Mesodermal cell (in vitro differentiated cells): Measurements from ENCODE around the gene BCL11A.

Experiments used
- H3K27ac ChIP-seq: 2 replicates; pipeline ENCODE4 v1.7.0; 2013; ENCODE audit warnings: mild to moderate bottlenecking, low read depth, low read length, moderate library complexity; ENCODE audit not compliant: severe bottlenecking
- H3K36me3 ChIP-seq: 2 replicates; pipeline ENCODE4 v1.7.1; 2013; ENCODE audit warnings: mild to moderate bottlenecking, low read length, moderate library complexity; ENCODE audit not compliant: control insufficient read depth, insufficient read depth
- H3K4me1 ChIP-seq: one replicate; pipeline ENCODE4 v1.7.1; 2013; ENCODE audit warnings: mild to moderate bottlenecking, low read length; ENCODE audit not compliant: insufficient read depth, control insufficient read depth, poor library complexity, severe bottlenecking
- H3K4me3 ChIP-seq: 2 replicates; pipeline ENCODE4 v1.7.0; 2013; ENCODE audit warnings: low read length, control low read depth, mild to moderate bottlenecking; ENCODE audit not compliant: insufficient read depth, poor library complexity, severe bottlenecking; ENCODE audit errors: extremely low read depth
- H3K9me3 ChIP-seq: 2 replicates; pipeline ENCODE4 v1.7.1; 2013; ENCODE audit warnings: mild to moderate bottlenecking, low read length, moderate library complexity; ENCODE audit not compliant: control insufficient read depth
- WGBS, 2 experiments: methylation state at CpG; one replicate each; pipeline ENCODE4 v1.1.5; 2013; ENCODE audit warnings: missing lambda C conversion rate in 2 of 2; ENCODE audit not compliant: insufficient coverage in 2 of 2; 5-methylcytosine and 5-hydroxymethylcytosine counted together

Gene BCL11A

GRCh38 chr2:60523963-60524362 lies 29.5 kb downstream of the BCL11A start:
- Histone ChIP-seq H3K4me3 (no peak overlapping the region), H3K9me3 (no peaks in the 10 kb centered on the region), H3K4me1 (peaks cover 19% of the 10 kb centered on the region), H3K27ac (no peak overlapping the region), H3K36me3 (no peaks in the 10 kb centered on the region)
- WGBS, 2 experiments = no CpG with 5 or more reads among the region's 6 CpGs

DNA sequence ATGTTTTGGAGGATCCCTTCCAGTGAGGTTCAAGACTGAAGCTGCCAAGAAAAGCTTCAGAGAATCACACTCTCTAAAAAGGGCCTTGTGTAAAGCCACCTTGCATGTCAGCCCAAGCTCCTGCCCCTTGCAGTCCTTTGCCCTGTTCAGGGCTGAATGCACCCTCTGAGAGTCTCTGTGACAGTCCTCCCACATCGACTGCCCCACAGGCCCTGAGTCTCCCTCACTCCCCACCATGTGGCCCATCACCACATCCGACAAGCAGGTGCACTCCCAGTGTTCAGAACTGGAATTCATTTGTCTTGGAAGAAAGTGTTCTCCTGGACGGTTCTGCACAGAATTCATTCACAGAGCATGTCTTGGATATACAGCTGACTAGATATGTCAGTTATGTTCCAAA lies 31.0 kb downstream of the BCL11A start:
- Histone ChIP-seq H3K27ac (no peak overlapping the region), H3K36me3 (no peaks in the 10 kb centered on the region), H3K4me3 (no peak overlapping the region), H3K9me3 (no peaks in the 10 kb centered on the region), H3K4me1 (peaks cover 24% of the 10 kb centered on the region)
- 80 to 87% methylated on average over 3 of the region's 3 CpGs for WGBS, 2 experiments

GRCh38 chr2:60521626-60522025 lies 31.8 kb downstream of the BCL11A start:
- Histone ChIP-seq H3K4me1 (peaks cover 32% of the 10 kb centered on the region), H3K36me3 (no peaks in the 10 kb centered on the region), H3K9me3 (no peaks in the 10 kb centered on the region), H3K27ac (no peak overlapping the region), H3K4me3 (no peak overlapping the region)
- 88 to 90% methylated on average over 5 of the region's 5 CpGs for WGBS, 2 experiments

GRCh38 chr2:60520917-60521539 lies 32.4 kb downstream of the BCL11A start:
- Histone ChIP-seq H3K4me3 (no peak overlapping the region), H3K9me3 (no peaks in the 10 kb centered on the region), H3K36me3 (no peaks in the 10 kb centered on the region), H3K27ac (no peak overlapping the region), H3K4me1 (peaks cover 37% of the 10 kb centered on the region)
- 84 to 91% methylated on average over 7 to 9 of the region's 9 CpGs for WGBS, 2 experiments

GRCh38 chr2:60520151-60520876 lies 33.1 kb downstream of the BCL11A start:
- H3K27ac ChIP-seq = no peak overlapping the region
- H3K36me3 ChIP-seq = no peaks in the 10 kb centered on the region
- H3K4me3 ChIP-seq = no peak overlapping the region
- peaks cover 44% of the 10 kb centered on the region for H3K4me1 ChIP-seq
- no peaks in the 10 kb centered on the region for H3K9me3 ChIP-seq
- 37 to 50% methylated on average over 1 to 2 of the region's 8 CpGs for WGBS, 2 experiments

DNA sequence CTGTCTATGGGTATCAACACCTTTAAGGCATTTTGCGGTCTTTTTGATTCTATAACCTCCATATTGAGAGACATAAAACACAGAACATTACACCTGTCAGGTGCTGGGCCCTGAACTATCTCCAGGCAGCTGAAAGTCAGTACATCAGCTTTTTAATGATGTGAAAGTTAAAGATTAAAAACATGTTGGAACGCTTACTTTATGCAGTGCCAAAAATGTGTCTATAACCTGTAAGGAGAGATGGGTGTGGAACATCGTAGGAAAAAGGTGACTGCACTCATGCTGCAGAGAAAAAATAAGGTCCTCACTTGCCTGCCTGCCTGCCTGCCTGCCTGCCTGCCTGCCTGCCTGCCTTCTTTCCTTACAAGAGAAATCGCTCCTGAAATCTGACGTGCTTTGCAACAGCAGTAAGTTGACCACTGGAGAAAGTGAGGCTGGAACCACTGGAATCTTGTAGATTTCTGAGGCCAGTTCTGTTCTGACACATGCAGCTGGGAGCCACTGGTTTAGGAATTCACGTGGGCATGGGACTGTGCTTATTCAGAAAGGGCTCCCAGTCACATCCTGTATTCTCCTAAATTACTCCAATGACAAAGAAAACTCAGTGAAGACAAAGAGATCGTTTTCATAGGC lies 34.1 kb downstream of the BCL11A start:
- 56 to 59% methylated on average over 6 to 7 of the region's 7 CpGs for WGBS, 2 experiments
- H3K36me3 ChIP-seq = no peaks in the 10 kb centered on the region
- peaks cover 47% of the 10 kb centered on the region for H3K4me1 ChIP-seq

GRCh38 chr2:60518567-60518966 lies 34.9 kb downstream of the BCL11A start:
- peaks cover 47% of the 10 kb centered on the region for H3K4me1 ChIP-seq
- 89 to 94% methylated on average over 7 of the region's 7 CpGs for WGBS, 2 experiments
- no peak overlapping the region for H3K4me3 ChIP-seq
- no peaks in the 10 kb centered on the region for H3K9me3 ChIP-seq
- no peaks in the 10 kb centered on the region for H3K36me3 ChIP-seq
- no peak overlapping the region for H3K27ac ChIP-seq

More for the DNA sequence above, 34.1 kb downstream of the BCL11A start:
- Histone ChIP-seq H3K4me3 (no peak overlapping the region), H3K9me3 (no peaks in the 10 kb centered on the region), H3K27ac (no peak overlapping the region)

GRCh38 chr2:60517446-60517845 lies 36.0 kb downstream of the BCL11A start:
- Histone ChIP-seq H3K4me1 (peaks cover 47% of the 10 kb centered on the region), H3K36me3 (no peaks in the 10 kb centered on the region), H3K4me3 (no peak overlapping the region), H3K27ac (peak overlapping the region; percentile 83), H3K9me3 (no peaks in the 10 kb centered on the region)
- WGBS, 2 experiments = 98 to 100% methylated on average over 2 to 4 of the region's 4 CpGs

DNA sequence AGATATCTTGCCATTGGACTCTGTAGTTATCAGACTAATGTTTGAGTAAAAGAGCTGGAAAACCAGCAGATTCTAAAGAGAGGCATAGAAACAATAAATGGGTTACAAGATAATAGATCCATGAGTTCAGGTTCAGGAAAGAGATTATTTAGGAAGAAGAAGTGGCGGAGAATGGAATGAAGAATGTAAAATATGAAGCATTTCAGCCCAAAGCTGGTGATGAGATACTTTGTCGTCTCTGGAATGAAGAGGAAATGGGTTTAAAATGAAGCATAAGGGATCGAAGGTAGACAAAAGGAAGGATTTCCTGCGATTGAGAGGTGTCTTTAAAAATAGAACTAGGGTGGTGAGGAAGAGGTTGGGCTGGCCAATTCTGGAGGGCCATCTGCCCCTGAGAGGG lies 36.6 kb downstream of the BCL11A start:
- whole genome bisulfite sequencing, 2 experiments = 92 to 95% methylated on average over 4 of the region's 4 CpGs
- H3K9me3 ChIP-seq = no peaks in the 10 kb centered on the region
- H3K4me3 ChIP-seq = no peak overlapping the region
- peaks cover 47% of the 10 kb centered on the region for H3K4me1 ChIP-seq
- H3K27ac ChIP-seq = peak overlapping the region; percentile 83
- H3K36me3 ChIP-seq = no peaks in the 10 kb centered on the region

GRCh38 chr2:60516383-60516811 lies 37.1 kb downstream of the BCL11A start:
- Histone ChIP-seq H3K27ac (peak overlapping the region; percentile 83), H3K4me3 (no peak overlapping the region), H3K9me3 (no peaks in the 10 kb centered on the region), H3K36me3 (no peaks in the 10 kb centered on the region), H3K4me1 (peaks cover 47% of the 10 kb centered on the region)
- WGBS, 2 experiments = 88 to 93% methylated on average over 4 to 5 of the region's 6 CpGs
